ENCODE measurements around the gene EEFSEC. TPM values are rescaled to one million over a fixed set of nuclear protein-coding genes. Genes with fewer than 3 reads are reported as not detected.

The EEFSEC gene
- total RNA-seq, 6 donors from 2014 or later, result 14.9 to 38.8 (median 17.9) TPM

- peaks cover 7 to 15% (median 13%) of the 10 kb centered on the region in 4 donors for H3K4me1 ChIP-seq
- WGBS, 2 donors, result 93 to 98% methylated on average over 4 to 5 of the region's 5 CpGs
- no peaks in the 10 kb centered on the region for H3K27me3 ChIP-seq
- ATAC-seq (ENCODE audit: low FRiP score in 2 of 2) (no peak), DNase-seq (no peak)
- H3K4me3 ChIP-seq, result no peak overlapping the region
- no peaks in the 10 kb centered on the region for H3K36me3 ChIP-seq
- TF ChIP-seq CTCF (IDR thresholded peaks at IDR 0.05), result no peak
- no peak for TF ChIP-seq POLR2AphosphoS5 (IDR thresholded peaks at IDR 0.05)
- TF ChIP-seq EP300 (IDR thresholded peaks at IDR 0.05), result no peak
- TF ChIP-seq POLR2A (IDR thresholded peaks at IDR 0.05), result no peak
- no peak overlapping the region for H3K27ac ChIP-seq
- no peaks in the 10 kb centered on the region for H3K9me3 ChIP-seq
These were observed 219.0 kb downstream of the EEFSEC start for GRCh38 chr3:128372281-128372680.

GRCh38 chr3:128372707-128373533, 219.6 kb downstream of the EEFSEC start:
- peaks cover 7 to 13% (median 11%) of the 10 kb centered on the region in 4 donors for H3K4me1 ChIP-seq
- no peak for DNase-seq
- WGBS, 2 donors, result 91 to 94% methylated on average over 9 to 10 of the region's 10 CpGs

GRCh38 chr3:128374746-128375445, 221.6 kb downstream of the EEFSEC start:
- H3K36me3 ChIP-seq, result no peaks in the 10 kb centered on the region
- ATAC-seq (ENCODE audit: low FRiP score in 2 of 2), result no peak
- DNase-seq, result no peak
- peaks cover 10 to 19% (median 13%) of the 10 kb centered on the region in 4 donors for H3K4me1 ChIP-seq
- H3K27ac ChIP-seq, result no peak overlapping the region
- TF ChIP-seq POLR2AphosphoS5 (IDR thresholded peaks at IDR 0.05) (no peak), CTCF (IDR thresholded peaks at IDR 0.05) (no peak), POLR2A (IDR thresholded peaks at IDR 0.05) (no peak), EP300 (IDR thresholded peaks at IDR 0.05) (no peak)
- 86 to 88% methylated on average over 2 of the region's 2 CpGs for WGBS, 2 donors
- H3K9me3 ChIP-seq, result no peaks in the 10 kb centered on the region
- no peak overlapping the region for H3K4me3 ChIP-seq
- no peaks in the 10 kb centered on the region for H3K27me3 ChIP-seq

More at GRCh38 chr3:128372707-128373533, 219.6 kb downstream of the EEFSEC start:
- TF ChIP-seq POLR2A (IDR thresholded peaks at IDR 0.05) (no peak), EP300 (IDR thresholded peaks at IDR 0.05) (no peak)
- Histone ChIP-seq H3K36me3 (no peaks in the 10 kb centered on the region), H3K27me3 (no peaks in the 10 kb centered on the region), H3K4me3 (no peak overlapping the region), H3K9me3 (no peaks in the 10 kb centered on the region), H3K27ac (no peak overlapping the region)
- ATAC-seq (ENCODE audit: low FRiP score in 2 of 2), result no peak

- no peak overlapping the region for H3K27ac ChIP-seq
- H3K36me3 ChIP-seq, result no peaks in the 10 kb centered on the region
- TF ChIP-seq POLR2A (IDR thresholded peaks at IDR 0.05) (no peak), CTCF (IDR thresholded peaks at IDR 0.05) (no peak), POLR2AphosphoS5 (IDR thresholded peaks at IDR 0.05) (no peak), EP300 (IDR thresholded peaks at IDR 0.05) (no peak)
- H3K27me3 ChIP-seq, result no peaks in the 10 kb centered on the region
- DNase-seq, result no peak
- no peak overlapping the region for H3K4me3 ChIP-seq
- H3K4me1 ChIP-seq, result peaks cover 10 to 20% (median 13%) of the 10 kb centered on the region in 4 donors
- H3K9me3 ChIP-seq, result no peaks in the 10 kb centered on the region
- ATAC-seq (ENCODE audit: low FRiP score in 2 of 2), result no peak
These were observed 223.2 kb downstream of the EEFSEC start for GRCh38 chr3:128376516-128376915.

GRCh38 chr3:128378631-128379347, 225.5 kb downstream of the EEFSEC start:
- Histone ChIP-seq H3K4me1 (peaks cover 18 to 41% (median 25%) of the 10 kb centered on the region in 4 donors), H3K9me3 (no peaks in the 10 kb centered on the region), H3K4me3 (no peak overlapping the region), H3K27me3 (no peaks in the 10 kb centered on the region), H3K36me3 (no peaks in the 10 kb centered on the region), H3K27ac (peak overlapping the region; percentile 6 to 33 (median 22))
- ATAC-seq (ENCODE audit: low FRiP score in 2 of 2) (peak in 1 of 2 donors; percentile 48), DNase-seq (peak in 1 of 2 donors; percentile 34)
- no peak for TF ChIP-seq POLR2A (IDR thresholded peaks at IDR 0.05)
- no peak for TF ChIP-seq EP300 (IDR thresholded peaks at IDR 0.05)
- TF ChIP-seq POLR2AphosphoS5 (IDR thresholded peaks at IDR 0.05), result peak in 1 of 2 donors; percentile 23
- no peak for TF ChIP-seq CTCF (IDR thresholded peaks at IDR 0.05)
- WGBS, 2 donors, result 51 to 53% methylated on average over 8 to 10 of the region's 10 CpGs
